Measurements from ENCODE around the gene FBLIM1.
"Not testable (repeated sequence)": the region's sequence is repeated elsewhere in the genome, so short reads cannot be mapped to it uniquely, and the experiment has no call there.

The FBLIM1 gene

GRCh38 chr1:15816674-15817073 is 58.1 kb downstream of the FBLIM1 start:
- no peak for DNase-seq (ENCODE audit: low read depth)

GRCh38 chr1:15820478-15820877 is 61.9 kb downstream of the FBLIM1 start:
- no peak for DNase-seq (ENCODE audit: low read depth)

- no peak for DNase-seq (ENCODE audit: low read depth)
Observed at GRCh38 chr1:15825800-15826199, 67.2 kb downstream of the FBLIM1 start.

GRCh38 chr1:15826810-15827507 is 68.4 kb downstream of the FBLIM1 start:
- no peak for DNase-seq (ENCODE audit: low read depth)

GRCh38 chr1:15827567-15827966 is 69.0 kb downstream of the FBLIM1 start:
- not testable (repeated sequence) for DNase-seq (ENCODE audit: low read depth)

- DNase-seq (ENCODE audit: low read depth) = not testable (repeated sequence)
Observed at GRCh38 chr1:15828931-15829330, 70.3 kb downstream of the FBLIM1 start.

GRCh38 chr1:15830258-15830657 is 71.7 kb downstream of the FBLIM1 start:
- no peak for DNase-seq (ENCODE audit: low read depth)

- peak; percentile 73 for DNase-seq (ENCODE audit: low read depth)
Observed at GRCh38 chr1:15833069-15833679, 74.6 kb downstream of the FBLIM1 start.

GRCh38 chr1:15833842-15834405 is 75.3 kb downstream of the FBLIM1 start:
- no peak for DNase-seq (ENCODE audit: low read depth)

GRCh38 chr1:15834406-15835204 is 76.0 kb downstream of the FBLIM1 start:
- DNase-seq (ENCODE audit: low read depth) = peak; percentile 88

GRCh38 chr1:15835205-15835740 is 76.7 kb downstream of the FBLIM1 start:
- DNase-seq (ENCODE audit: low read depth) = no peak

GRCh38 chr1:15835741-15836510 is 77.3 kb downstream of the FBLIM1 start:
- DNase-seq (ENCODE audit: low read depth) = peak; percentile 100
